SHP77 (cell line): Measurements from ENCODE around the gene GPR22.
A peak's percentile ranks its signal among the peaks of the same experiment; 100 is the strongest.

Experiments
- DNase-seq, 2 experiments: peaks; one replicate each; lab custom pipeline; 2025; lab: John Stamatoyannopoulos, UW

The GPR22 gene

GRCh38 chr7:107479303-107479702 lies 9.4 kb downstream of the GPR22 start:
- DNase-seq = no peak

DNA sequence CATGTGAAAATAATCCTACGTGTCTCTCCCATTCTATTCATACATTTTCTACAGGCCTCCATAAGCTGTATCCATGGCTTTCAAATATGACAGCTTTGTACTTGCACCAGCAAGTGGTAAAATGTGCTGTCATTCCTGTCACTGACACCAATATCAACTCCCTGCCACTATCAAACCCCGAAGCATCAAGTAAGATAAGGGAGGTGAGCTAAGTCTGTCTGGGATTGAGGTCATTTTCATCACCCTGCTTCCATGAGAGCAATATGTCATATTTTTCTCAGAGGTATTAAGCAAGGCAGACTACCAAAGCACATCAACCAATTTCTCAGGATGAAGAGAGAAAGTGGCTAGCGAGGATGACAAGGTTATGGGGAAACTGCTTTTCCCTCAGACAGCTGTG lies 11.1 kb downstream of the GPR22 start:
- no peak for DNase-seq

DNA sequence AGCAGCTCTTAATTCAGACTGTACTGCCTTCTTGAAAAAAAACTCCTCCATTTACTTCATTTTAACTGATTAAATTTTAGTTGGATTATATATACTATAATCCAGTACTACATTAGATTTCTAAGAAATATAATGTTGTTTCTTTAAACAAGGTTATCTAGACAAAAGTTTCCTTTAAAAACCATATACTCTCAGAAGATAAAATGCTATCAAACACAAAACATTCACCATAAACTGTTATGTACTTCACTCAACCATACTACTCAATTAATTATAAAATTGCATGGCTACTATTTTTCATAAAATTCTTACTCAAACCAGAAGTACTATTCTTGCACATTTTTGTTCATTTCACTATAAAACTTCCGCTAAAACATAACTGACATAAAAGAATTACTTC lies 12.7 kb downstream of the GPR22 start:
- no peak for DNase-seq

DNA sequence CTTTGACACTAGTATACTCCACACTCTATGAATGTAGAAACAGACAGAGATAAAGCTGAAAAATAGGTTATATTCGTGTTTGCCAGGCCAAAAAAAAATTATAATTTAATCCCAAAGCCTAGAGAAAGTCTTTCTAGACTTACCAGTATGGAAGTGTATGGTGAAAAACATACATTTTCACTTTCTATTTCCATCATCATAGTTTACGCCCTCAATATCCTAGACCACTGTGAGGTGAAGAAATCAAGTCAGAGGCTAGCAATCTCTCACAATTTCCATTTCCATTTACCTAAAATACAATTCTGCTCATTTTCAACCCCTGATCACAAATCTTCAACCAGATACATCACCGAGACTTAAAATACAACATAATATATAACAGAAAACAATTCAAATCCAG lies 16.2 kb downstream of the GPR22 start:
- no peak for DNase-seq

GRCh38 chr7:107492875-107493274 lies 23.0 kb downstream of the GPR22 start:
- no peak for DNase-seq

- no peak for DNase-seq
Observed at GRCh38 chr7:107494315-107494751, 24.5 kb downstream of the GPR22 start.

- DNase-seq = peak in 1 of 2 experiments; percentile 8
Observed at GRCh38 chr7:107494884-107495283, 25.0 kb downstream of the GPR22 start.

DNA sequence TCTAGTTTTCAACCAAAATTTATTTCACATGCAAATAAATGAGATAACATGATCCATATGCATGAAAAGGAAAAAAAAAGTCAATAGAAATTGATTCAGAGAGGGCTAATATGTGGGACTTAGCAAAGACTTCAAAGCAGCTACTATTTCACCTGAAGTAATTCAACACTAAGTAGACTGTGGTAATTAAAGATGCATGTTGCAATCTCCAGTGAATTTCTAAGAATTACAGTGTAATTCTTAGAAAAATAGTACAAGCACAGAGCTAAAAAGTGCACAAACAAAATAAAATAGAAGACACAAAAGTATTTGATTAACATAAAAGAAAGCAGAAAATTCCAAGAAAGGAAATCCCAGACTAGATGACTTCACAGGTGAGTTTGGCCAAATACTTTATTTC lies 25.7 kb downstream of the GPR22 start:
- no peak for DNase-seq

GRCh38 chr7:107499731-107500130 lies 29.9 kb downstream of the GPR22 start:
- no peak for DNase-seq

- DNase-seq = peak in 1 of 2 experiments; percentile 12
Observed at GRCh38 chr7:107501593-107501992, 31.7 kb downstream of the GPR22 start.

- no peak for DNase-seq
Observed at GRCh38 chr7:107502154-107502553, 32.3 kb downstream of the GPR22 start.

DNA sequence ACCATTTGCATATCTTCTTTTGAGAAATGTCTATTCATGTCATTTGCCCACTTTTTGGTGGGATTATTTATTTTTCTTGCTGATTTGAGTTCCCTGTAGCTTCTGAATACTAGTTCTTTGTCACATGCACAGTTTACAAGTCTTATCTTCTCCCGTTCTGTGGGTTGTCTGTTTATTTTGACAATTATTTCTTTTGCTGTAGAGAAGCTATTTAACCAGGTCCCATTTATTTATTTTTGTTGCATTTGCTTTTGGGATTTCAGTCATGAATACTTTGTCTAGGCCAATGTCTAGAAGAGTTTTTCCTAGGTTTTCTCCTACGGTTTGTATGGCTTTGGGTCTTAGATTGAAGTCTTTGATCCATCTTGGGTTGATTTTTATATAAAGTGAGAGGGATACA lies 32.9 kb downstream of the GPR22 start:
- no peak for DNase-seq

- no peak for DNase-seq
Observed at GRCh38 chr7:107503687-107504086, 33.8 kb downstream of the GPR22 start.

DNA sequence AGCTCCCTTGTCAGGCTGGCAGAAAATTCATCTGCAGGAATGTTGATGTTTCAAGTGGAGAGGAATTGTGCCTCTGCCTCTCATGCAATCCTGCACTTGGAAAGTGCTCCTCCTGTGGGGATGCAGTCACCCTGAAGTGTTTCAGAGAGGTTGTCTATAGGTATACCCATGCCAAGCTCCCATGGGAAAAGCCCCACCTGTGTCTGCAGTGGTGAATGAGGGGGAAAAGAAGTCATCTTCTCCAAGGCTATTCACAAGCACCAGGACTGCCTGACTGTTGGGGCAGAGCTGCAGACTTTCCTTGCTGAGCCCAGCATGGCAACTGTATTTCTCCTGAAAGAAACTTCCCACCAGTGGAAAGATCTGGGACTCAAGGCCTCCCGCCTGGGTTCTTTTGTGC lies 35.5 kb downstream of the GPR22 start:
- DNase-seq = no peak

DNA sequence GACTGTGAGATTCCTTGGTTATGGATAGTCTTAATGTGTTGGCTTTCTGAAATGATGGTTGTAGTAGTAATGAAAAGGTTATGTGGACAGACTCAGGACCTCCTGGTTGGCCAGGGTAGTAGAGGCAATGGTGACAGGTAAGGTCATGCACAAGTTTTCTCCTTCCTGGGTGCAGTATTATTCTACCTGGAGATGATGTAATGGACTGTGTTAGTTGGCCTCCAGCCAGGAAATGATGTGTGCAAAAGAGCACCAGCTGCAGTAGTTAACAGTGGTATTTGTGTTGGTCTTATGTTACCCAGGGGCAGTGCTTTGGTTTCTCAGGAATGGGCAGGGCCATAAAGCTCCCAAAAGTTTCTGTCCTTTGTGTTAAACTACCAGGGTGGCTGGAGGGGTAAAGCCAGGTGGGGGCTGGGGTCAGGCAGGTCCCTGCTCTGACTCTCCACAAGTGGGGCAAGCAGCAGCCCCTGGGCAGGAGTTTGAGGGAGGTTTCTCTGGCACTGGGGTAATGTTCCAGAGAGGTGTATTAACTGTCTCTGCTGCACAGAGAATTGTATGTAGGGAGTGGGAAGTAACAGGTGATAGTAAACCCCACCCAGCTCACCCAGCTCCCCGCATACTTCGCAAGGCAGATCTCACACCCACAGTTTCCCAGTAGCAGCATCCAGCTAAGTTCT lies 36.3 kb downstream of the GPR22 start:
- peak; percentile 73 to 76 for DNase-seq

DNA sequence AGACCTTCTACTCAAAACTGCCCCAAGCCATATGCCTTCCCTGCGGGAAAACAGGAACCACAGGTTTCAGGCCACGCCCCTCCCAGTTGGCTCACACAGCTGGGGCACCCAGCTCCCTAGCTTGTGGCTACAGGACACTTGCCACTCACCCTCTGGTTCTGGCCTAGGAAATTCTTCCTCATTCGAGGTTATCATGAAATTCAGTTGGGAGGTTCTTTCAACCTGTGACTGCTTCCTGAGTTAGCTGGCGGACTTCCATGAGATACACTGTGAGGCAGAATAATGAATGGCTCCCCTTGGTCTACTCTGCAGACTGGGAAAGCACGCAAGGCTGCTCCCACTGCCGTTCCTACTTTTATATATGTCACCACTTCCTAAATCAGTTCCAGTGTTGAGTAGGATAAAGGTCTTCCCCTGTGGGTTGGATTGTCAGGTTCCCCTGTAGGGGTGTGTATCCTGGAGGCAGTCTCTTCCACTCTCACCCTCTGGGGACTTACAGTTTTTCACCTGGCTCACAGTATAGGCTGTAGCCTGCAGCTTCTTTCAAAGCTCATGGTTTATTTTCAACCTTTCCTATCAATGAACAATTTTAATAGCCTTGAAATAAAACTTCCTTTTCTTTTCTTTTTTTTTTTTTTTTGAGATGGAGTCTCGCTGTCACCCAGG lies 37.0 kb downstream of the GPR22 start:
- DNase-seq = peak in 1 of 2 experiments; percentile 68
